NCI-H2107 treated with DMSO at 0.1 percent for 48 hours (cell line): Measurements from ENCODE around the gene VIM.
"Not testable (repeated sequence)": the region's sequence is repeated elsewhere in the genome, so short reads cannot be mapped to it uniquely, and the experiment has no call there.

Experiments
- DNase-seq: peaks from one replicate; lab custom pipeline; 2025; ENCODE audit not compliant: unreplicated experiment; lab: John Stamatoyannopoulos, UW

The VIM gene

GRCh38 chr10:17231788-17232187 is 3.7 kb downstream of the VIM start:
- no peak for DNase-seq

DNA sequence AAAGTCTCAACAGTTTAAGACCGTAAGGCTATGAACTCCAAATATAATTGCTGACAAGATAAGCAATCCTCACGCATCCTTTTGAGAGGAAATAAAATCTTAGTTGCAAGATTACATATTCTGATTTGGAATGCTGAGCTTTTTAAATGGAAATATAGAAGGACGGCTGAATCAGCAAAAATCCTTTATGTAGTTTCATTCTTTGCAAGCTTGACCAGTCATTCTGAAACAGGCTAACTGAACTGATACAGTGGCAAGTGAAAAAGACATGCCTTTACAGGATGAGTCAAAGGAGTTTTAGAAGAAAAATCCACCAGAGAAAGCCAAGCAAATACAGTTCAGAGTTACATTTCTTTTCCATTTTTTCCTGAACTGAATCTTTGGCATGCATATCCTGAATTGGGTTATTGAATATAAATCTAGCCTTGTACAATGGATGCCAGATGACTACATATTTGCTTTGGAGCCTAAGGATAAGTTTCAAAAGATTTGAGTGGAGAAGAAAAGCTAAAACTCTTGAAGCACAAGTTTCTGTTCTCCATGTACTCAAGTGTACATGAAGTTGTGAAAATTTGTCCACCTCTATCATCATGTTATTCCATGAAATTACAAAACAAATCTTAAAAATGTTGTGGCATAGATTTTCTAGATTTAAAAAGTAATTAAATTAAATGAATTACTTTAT is 4.4 kb downstream of the VIM start:
- DNase-seq, result no peak

- no peak for DNase-seq
Measured at GRCh38 chr10:17233286-17233991, 5.4 kb downstream of the VIM start.

- no peak for DNase-seq
Measured at GRCh38 chr10:17234431-17234945, 6.4 kb downstream of the VIM start.

DNA sequence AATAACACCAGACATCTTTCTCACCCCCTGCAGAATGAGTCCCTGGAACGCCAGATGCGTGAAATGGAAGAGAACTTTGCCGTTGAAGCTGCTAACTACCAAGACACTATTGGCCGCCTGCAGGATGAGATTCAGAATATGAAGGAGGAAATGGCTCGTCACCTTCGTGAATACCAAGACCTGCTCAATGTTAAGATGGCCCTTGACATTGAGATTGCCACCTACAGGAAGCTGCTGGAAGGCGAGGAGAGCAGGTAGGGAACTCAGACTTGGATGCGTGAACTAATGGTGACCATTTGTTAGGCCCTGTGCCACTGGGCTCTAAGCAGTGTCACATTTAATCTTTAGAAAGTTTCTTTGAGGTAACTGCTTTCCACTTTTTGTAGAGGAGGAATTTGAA is 7.1 kb downstream of the VIM start:
- DNase-seq, result no peak

- DNase-seq, result no peak
Measured at GRCh38 chr10:17236468-17237148, 8.6 kb downstream of the VIM start.

- no peak for DNase-seq
Measured at GRCh38 chr10:17237149-17237527, 9.1 kb downstream of the VIM start.

- no peak for DNase-seq
Measured at GRCh38 chr10:17237915-17238444, 9.9 kb downstream of the VIM start.

- no peak for DNase-seq
Measured at GRCh38 chr10:17238445-17239291, 10.6 kb downstream of the VIM start.

DNA sequence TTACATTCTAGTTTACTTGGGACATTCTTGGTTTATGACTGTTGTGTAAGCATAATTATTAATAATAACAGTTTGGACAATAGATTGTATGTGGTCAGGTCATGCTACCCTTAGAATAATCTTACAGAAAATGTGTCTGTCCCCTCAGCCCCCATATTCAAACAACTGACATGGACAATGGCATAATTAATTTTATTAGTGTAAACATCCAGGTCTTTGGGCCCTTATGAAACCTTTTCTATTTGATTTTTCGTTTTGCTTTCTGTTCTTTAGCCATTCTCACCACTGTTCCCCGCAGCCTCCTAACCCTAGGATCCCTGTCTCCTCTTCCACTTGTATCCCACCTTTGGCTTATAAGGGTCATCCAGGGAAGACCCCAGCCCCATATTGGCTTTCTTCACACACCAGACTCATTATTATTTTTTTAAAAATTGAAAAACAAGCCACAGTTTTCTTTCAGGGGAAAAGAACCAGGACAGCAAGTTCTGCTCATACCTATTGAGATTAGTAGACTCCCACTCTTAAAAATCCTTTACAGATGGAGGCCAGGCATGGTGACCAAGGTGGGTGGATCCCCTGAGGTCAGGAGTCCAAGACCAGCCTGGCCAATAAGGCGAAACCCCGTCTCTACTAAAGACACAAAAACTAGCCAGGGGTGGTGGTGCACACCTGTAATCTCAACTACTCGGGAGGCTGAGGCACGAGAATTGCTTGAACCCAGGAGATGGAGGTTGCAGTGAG is 11.5 kb downstream of the VIM start:
- DNase-seq, result no peak

DNA sequence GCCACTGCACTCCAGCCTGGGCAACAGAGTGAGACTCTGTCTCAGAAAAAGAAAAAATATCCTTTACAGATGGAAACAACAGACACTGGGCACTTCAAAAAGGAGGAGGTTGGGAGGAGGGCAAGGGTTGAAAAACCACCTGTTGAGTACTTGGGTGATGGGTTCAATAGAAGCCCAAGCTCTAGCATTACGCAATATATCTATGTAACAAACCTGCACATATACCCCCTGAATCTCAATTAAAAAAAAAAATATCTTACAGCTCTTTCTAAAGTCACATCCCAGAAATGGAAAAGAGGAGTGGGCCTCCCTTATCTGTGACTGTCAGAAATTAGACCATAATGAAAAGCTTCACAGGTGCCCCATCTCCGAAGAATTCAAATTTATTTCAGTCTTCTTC is 12.1 kb downstream of the VIM start:
- no peak for DNase-seq

- no peak for DNase-seq
Measured at GRCh38 chr10:17240616-17241015, 12.6 kb downstream of the VIM start.

- no peak for DNase-seq
Measured at GRCh38 chr10:17241611-17242333, 13.7 kb downstream of the VIM start.

DNA sequence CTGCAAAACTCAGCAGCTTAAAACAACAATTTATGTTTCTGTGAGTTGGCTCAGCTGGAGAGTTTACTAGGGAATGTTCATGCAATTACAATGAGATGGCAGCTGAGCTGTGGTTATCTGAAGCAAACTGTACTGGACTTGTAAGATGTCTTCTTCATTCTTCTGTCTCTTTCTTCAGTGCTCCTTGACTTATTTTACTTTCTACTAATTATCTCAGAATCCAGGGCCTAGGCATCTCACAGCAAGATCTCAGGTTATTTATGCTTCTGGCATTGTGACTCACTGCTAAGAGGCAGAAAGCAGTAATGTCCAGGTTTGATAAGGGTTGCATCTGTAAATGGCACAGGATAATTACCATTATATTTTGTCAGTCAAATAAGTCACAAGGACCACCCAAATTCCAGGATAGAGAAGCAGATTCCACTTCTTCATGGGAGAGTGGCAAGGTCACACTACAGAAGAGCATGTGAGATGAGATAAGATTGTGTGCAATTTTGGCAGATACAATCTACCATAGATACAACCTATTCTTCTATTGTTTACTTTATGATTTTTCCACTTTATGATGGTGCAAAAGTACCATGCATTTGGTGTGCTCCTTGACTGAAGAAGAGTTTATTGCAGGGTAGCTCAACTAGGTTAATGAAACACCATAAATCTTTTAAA is 16.8 kb downstream of the VIM start:
- no peak for DNase-seq

- DNase-seq, result no peak
Measured at GRCh38 chr10:17247210-17247609, 19.2 kb downstream of the VIM start.

DNA sequence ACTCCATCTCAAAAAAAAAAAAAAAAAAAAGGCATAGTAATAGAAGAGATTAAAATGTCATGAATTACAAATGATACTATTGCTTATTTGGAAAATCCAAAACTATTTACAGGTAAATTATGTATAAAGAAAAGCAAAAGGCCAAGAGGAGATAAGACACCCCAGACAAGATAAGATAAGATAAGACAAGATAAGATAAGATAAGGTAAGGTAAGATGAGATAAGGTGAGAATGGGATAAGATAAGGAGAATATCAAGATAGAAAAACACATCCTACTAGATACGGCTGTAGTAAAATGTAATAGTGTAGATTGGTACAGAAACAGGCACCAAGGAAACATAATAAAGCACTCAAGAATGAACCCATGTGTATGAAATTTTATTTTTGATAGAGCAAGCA is 20.9 kb downstream of the VIM start:
- no peak for DNase-seq

DNA sequence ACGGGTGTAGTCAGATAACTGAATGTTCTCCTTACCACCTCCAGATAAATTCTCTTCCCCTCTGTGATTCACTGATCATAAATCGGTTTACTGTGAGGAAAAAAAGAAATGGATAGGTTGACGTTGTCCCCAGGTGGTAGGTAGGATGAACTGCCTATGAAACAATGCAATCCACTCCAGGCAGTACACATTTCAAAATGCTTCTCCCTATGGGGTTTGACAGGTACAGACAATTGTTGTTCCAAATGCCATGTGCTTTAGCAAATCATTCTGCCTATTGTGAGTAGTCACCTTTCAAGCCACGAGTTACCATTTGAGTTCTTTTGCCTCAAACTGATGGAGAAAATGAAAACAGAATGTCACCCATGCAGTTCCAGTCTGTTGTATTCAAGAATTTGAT is 21.8 kb downstream of the VIM start:
- DNase-seq, result no peak

DNA sequence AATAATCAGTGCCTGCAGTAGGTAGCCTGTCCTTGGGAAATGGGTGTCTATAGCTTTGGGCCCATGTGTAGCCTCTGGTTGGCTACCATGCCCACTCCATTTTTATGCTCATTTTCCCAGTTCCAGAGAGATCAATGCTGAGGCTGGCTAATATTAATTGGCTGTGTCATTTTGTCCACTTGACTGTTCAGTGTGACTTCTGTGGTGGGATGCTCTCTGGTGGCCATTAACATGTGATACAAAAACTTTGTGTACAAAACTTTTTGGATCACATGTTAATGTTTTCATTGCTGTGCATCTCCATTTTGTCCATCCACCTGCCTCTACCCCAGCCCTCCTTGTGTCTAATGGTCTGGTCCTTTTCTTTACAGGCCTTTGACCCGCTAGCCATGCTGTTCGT is 22.7 kb downstream of the VIM start:
- DNase-seq, result no peak

- not testable (repeated sequence) for DNase-seq
Measured at GRCh38 chr10:17254543-17255050, 26.6 kb downstream of the VIM start.
